ENCODE data around the gene SUCO.
"Not testable (repeated sequence)": the region's sequence is repeated elsewhere in the genome, so short reads cannot be mapped to it uniquely, and the experiment has no call there.

SUCO gene, protein sequence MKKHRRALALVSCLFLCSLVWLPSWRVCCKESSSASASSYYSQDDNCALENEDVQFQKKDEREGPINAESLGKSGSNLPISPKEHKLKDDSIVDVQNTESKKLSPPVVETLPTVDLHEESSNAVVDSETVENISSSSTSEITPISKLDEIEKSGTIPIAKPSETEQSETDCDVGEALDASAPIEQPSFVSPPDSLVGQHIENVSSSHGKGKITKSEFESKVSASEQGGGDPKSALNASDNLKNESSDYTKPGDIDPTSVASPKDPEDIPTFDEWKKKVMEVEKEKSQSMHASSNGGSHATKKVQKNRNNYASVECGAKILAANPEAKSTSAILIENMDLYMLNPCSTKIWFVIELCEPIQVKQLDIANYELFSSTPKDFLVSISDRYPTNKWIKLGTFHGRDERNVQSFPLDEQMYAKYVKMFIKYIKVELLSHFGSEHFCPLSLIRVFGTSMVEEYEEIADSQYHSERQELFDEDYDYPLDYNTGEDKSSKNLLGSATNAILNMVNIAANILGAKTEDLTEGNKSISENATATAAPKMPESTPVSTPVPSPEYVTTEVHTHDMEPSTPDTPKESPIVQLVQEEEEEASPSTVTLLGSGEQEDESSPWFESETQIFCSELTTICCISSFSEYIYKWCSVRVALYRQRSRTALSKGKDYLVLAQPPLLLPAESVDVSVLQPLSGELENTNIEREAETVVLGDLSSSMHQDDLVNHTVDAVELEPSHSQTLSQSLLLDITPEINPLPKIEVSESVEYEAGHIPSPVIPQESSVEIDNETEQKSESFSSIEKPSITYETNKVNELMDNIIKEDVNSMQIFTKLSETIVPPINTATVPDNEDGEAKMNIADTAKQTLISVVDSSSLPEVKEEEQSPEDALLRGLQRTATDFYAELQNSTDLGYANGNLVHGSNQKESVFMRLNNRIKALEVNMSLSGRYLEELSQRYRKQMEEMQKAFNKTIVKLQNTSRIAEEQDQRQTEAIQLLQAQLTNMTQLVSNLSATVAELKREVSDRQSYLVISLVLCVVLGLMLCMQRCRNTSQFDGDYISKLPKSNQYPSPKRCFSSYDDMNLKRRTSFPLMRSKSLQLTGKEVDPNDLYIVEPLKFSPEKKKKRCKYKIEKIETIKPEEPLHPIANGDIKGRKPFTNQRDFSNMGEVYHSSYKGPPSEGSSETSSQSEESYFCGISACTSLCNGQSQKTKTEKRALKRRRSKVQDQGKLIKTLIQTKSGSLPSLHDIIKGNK (N-terminal part only)

DNA sequence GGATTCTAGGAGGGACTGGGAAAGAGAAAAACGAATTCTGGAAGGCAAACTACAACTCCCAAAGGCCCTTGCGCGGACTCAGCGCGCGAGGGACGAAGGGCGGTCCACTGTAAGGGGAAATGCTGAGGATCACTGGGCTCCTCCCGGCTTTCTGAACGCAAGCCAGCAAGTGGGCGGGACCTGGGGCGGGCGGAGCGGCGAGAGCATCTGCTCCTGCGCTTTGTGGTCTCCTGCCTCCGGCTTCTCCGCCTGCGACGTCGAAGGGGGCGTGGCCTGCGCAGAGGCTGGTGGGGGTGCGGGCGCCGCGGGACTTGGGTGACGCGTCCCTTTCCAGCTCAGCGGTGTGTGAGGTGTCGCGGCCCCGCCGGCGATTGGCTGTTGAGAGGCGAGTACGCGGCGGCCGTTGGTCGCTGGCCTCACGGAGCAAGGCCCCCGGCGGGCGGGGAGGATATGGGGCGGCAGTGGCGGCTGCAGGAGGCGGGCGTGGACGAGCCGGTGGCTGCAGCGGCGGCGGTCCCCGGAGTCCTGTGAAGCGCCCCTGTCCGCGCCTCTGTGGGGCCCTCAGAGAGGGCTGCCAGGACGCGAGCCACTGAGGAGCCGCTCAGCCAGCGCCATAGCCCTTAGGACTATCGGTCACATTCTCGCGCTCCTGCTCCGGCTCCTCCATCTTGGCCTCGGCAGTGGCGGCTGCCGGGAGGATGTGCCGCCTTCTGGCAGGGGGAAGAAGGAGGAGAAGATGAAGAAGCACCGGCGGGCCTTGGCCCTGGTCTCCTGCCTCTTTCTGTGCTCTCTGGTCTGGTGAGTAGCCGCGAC, at the start of gene SUCO:
TSS of gene SUCO (plus strand) at position 451 of the 813 bp plus-strand sequence. CDS start at position 737, 286 bp downstream.
- DNase-seq: peak; percentile 97 to 100 (median 99)

DNA sequence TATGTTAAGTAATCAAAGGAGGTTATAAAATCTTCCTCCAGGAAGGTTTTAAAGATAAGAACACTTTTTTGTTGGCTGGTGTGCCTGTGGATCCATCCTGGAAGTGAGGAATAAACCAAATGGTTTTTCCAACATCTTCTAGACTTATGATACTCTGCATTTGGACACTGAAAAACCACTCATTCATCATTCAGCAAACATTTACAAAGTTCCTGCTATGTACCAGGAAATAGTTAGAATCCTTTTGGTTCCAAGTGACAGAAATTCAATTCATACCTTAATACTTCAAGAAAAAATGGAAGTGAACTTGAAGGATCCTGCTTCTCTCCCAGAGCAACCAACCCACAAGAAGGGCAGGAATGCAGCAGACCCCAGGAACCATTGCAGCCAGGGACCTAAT, 49.5 kb upstream of the SUCO start:
- no peak for DNase-seq

DNA sequence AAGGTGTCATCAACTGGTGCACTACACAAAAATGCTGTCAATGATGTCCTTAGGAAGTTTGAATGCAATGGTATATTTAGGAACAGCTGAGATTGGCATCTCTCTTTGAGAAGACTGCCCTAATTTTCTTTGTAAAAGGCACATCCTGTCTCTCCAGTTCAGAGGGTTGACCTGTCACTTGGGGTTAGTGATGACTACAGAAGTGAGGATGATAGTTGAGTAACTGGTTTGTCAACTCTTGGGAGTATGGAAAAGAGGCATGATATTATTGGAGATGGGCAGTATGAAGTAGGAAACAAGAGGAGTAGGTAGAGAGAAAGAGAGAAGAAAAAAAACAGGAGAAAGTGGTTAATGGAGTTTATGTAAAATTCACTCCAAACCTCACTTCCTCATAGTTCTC, 48.7 kb upstream of the SUCO start:
- no peak for DNase-seq

GRCh38 chr1:172485626-172486025, 47.3 kb upstream of the SUCO start:
- DNase-seq: no peak

DNA sequence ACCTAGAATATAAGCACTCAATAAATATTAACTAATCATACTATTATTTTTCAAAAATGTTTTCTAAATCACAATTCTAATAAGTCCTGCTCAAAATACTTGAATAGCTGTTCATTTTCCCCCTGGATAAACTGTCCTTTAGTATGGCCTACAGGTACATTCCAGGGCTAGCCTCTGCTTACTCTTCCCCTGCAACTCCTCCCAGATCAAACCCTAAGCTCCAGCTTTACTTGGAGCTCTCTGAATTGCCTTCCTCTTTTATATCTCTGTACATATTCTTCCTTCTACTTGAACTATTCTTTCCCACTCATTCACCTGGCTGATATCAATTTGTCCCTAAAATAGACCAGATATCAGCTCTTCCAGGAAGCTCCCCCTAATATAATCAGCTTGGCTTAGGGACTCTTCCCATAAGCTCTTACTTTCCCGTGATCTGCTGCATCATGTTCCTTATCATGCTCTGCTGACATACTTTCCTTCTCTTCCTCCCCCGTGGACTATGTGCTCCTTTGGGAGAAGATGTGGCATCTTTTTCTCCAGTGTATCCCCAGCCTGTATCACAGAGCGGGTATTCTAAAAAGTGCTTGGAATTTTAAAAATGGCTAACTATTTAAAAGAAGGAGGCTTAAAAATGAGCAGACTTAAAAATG, 46.0 kb upstream of the SUCO start:
- DNase-seq: no peak

DNA sequence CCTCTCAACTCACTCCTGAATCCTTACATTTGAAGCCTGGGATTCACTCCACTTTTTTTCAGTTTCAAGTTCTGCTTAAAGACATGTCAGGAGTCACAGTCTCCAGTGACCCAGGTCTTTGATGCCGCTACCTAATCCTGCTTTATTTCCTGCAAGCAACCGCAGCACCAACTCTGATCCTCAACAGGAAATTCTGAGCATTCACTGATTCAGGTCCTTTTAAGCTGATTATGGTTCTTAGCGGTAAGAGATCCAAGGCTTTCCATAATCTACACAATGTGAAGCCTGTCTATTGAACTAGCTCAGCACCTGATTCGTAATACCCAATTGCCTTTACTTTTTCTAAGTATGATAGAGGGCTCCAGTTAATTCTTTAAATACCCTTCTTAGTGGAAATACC, 45.4 kb upstream of the SUCO start:
- no peak for DNase-seq

DNA sequence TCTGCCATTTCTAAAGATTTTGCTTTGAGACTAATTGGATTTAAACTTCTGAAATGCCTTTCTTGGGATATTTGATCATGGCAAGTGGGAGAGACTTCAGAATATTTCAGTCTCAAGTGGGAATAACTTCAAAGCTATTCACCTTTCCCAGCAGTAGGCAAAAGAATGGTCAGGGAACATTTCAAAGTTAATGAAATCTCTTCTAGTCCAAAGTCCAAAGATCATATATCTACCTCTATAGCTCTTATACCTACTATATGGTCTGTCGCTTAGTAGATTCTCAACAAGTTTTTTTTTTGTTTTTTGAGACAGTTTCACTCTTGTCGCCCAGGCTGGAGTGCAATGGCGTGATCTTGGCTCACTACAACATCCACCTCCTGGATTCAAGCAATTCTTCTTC, 44.6 kb upstream of the SUCO start:
- no peak for DNase-seq

- no peak for DNase-seq
These were observed 43.1 kb upstream of the SUCO start for GRCh38 chr1:172489847-172490246.

GRCh38 chr1:172492421-172492820, 40.5 kb upstream of the SUCO start:
- no peak for DNase-seq

DNA sequence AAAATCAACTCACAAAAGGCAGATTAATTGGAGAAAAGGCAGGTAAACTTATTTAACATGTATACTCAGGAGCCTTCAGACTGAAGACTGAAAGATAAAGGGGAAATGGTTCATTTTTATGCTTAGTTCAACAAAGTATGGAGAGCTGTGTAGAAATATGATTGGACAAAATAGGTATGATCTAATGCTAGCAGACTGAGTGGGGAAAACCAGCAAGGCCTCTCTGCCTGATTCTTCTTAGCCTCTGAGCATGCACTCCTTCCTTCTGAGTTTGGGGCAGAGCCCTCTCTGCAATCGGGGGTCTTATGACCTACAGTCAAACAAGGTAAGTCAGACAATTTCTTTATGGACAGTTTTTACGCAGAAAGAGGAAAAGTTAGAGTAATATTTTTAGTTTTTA, 38.8 kb upstream of the SUCO start:
- no peak for DNase-seq

- DNase-seq: not testable (repeated sequence)
These were observed 36.8 kb upstream of the SUCO start for GRCh38 chr1:172496127-172496526.

GRCh38 chr1:172496678-172497077, 36.3 kb upstream of the SUCO start:
- DNase-seq: no peak

DNA sequence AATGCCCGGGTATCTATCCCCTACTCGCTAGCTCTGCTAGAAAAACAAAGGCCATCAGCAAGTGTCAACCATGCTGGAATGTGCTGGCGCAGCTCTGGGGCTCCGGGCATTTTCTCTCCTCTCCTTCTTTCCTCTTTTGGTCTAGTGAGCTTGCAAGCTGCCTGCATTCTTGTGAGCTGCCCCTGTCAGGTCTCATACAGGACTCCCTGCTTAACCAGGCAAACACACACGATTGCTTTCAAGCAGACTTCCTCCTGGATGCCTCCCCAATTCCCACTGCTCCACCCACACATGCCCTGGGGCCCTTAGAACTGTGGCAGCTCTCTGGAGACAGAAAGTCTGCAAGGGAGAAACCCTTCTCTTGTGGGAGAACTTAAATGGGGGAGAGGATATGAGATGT, 35.7 kb upstream of the SUCO start:
- no peak for DNase-seq

- DNase-seq: no peak
These were observed 34.1 kb upstream of the SUCO start for GRCh38 chr1:172498857-172499256.

DNA sequence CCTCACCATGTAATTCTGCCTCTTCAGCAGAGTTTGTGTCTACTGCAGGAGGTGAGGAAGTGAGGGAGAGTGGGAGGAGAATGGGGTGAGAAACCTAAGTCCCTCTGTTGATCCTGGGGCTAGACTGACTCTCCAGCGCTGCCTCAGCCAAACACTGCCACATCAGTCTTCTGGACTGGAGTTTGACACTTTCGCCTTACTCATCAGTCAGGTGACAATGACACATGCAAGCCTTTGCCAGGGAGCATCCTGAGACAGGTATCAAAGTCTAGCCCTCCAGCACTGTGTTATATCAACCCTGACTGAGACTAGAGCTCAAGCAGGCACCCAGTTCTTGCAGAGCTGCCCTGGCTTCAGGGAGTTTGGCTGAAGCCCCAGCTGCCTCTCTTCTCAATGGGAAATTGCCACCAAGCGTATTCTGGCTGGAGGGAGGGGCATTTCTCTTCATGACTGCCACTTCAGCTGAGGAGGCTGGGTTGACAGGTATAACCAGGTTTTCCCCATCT, 33.3 kb upstream of the SUCO start:
- no peak for DNase-seq

GRCh38 chr1:172500207-172500606, 32.7 kb upstream of the SUCO start:
- no peak for DNase-seq

GRCh38 chr1:172507741-172508140, 25.2 kb upstream of the SUCO start:
- DNase-seq: no peak

DNA sequence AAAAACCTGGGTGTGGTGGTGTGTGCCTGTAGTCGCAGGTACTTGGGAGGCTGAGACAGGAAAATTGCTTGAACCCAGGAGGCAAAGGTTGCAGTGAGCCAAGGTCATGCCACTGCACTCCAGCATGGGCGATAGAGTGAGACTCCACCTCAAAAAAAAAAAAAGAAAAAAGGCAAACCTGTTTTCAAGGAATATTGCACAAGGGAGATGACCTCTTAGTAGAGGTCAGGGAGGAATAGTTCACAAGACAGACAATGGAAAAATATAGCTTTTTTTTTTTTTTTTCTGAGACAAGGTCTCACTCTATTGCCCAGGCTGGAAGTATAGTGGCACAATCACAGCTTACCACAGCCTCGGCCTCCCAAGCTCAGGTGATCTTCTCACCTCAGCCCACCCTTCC, 22.5 kb upstream of the SUCO start:
- no peak for DNase-seq

DNA sequence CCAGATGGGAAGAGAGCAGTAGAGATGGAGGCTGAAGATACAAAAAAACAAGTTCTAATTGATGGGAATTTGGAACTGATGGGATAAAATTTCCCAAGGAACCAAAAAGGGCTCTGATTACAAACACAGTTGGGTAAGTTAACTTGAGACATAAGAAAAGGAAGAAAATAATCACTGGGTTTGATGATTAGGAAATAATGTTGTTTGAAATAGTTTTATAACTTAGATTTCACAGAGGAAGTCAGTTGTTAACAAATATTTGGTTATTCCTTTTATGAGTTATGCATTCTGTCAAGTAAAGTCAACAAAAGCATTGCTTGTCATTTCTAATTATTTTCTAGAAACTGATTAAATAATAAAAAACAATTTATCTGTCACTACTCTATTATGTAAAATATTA, 20.4 kb upstream of the SUCO start:
- no peak for DNase-seq

GRCh38 chr1:172513479-172513878, 19.5 kb upstream of the SUCO start:
- no peak for DNase-seq

DNA sequence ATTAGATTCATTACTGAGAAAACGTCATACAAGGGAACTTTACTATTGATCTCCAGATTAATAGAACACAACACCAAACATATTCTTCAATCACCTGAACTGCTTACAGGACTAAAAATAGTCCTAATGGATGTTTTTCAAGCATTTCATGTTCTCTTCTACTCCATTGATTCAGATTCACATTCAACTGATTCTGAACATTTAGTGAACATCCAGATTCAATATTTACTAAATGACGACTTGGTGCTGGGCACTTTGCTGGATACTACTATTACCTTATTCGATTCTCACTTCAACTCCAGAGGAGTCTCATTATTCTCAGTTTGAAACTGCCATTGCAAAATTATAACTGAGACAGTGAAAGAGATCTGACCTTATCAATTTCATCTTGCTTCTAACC, 18.8 kb upstream of the SUCO start:
- DNase-seq: no peak

GRCh38 chr1:172515436-172515835, 17.5 kb upstream of the SUCO start:
- no peak for DNase-seq

All from activated naive CD4-positive, alpha-beta T cell (primary cell).